WI38 (cell line): ENCODE results near the gene CDCP1.
A peak's percentile ranks its signal among the peaks of the same experiment; 100 is the strongest.

ENCODE experiments used
- H3K4me3 ChIP-seq: 2 replicates; pipeline ENCODE4 v1.5.1; 2011; ENCODE audit warnings: low read depth, mild to moderate bottlenecking, control low read depth, low read length
- TF ChIP-seq, protein P1 (sequence below): IDR thresholded peaks from 2 replicates; pipeline ENCODE4 v1.5.1; 2012; ENCODE audit warnings: low read depth, mild to moderate bottlenecking, control low read depth, low read length

The CDCP1 gene

DNA sequence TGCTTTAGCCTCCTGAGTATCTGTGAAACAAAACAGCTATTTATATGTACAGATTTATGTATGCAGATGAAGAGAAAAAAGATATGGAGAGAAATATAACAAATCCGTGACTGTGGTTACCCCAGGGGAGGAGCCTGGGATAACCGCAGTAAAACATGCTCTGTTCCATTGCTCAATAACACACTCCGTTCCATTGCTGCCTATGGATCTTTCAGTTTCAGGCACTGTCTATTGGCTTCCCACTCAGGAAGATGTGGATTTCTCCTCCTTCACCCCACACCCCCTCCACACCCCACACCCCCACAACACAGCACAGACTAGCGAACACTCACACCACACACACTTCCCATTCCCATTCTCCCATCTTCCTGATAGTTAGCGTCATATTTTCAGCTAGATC lies 47.9 kb downstream of the CDCP1 start:
- H3K4me3 ChIP-seq, result no peak overlapping the region
- TF ChIP-seq, protein P1, sequence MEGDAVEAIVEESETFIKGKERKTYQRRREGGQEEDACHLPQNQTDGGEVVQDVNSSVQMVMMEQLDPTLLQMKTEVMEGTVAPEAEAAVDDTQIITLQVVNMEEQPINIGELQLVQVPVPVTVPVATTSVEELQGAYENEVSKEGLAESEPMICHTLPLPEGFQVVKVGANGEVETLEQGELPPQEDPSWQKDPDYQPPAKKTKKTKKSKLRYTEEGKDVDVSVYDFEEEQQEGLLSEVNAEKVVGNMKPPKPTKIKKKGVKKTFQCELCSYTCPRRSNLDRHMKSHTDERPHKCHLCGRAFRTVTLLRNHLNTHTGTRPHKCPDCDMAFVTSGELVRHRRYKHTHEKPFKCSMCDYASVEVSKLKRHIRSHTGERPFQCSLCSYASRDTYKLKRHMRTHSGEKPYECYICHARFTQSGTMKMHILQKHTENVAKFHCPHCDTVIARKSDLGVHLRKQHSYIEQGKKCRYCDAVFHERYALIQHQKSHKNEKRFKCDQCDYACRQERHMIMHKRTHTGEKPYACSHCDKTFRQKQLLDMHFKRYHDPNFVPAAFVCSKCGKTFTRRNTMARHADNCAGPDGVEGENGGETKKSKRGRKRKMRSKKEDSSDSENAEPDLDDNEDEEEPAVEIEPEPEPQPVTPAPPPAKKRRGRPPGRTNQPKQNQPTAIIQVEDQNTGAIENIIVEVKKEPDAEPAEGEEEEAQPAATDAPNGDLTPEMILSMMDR, result no peak

DNA sequence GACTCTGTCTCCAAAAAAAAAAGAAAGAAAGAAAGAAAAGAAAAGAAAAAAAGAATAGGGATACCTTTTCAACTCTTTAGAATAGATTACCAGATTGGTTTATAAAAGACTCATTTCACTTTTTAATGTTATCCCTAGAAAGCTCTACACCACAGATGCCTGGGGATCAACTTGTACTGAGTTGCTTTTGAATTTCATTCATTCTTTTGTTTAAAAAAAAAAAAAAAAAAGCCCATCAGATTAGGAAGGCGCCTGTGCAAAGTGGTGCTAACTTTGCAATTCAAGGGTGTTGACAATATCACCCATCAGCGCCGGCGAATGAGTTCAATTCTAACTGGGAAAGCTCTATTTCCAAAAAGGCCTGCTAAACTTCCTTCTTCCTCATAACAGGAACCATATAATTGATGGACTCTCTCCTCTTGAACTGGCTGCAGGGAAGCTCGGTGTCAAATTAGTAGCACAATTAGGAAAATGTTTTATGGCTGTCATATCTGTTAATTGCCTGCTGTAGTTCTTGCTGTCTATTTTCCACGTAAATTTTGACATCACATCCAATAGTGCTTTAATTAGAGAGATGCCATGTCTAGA lies 48.8 kb downstream of the CDCP1 start:
- TF ChIP-seq, protein P1, result no peak
- H3K4me3 ChIP-seq, result no peak overlapping the region

DNA sequence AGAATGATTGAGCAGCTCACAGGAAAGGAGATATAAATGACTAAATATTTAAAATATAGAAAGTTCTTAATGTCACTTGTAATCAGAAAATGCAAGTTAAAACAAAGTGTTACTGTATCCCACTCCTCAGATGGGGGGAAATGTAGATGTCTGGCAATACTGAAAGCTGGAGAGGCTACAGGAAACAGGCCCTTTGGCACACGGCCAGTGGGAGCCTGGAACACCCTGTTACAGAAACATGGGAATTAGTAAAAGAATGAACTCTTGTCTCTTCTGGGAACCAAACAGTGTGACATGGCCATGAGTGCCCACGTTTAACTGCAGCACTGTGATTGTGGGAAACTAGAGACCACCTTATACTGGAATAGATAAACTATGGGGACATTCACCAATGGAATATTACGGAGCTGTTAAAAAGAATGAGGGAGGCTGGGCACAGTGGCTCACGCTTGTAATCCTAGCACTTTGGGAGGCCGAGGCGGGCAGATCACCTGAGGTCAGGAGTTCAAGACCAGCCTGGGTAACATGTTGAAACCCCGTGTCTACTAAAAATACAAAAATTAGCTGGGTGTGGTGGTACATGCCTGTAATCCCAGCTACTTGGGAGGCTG lies 50.2 kb downstream of the CDCP1 start:
- no peak overlapping the region for H3K4me3 ChIP-seq
- TF ChIP-seq, protein P1, result no peak

DNA sequence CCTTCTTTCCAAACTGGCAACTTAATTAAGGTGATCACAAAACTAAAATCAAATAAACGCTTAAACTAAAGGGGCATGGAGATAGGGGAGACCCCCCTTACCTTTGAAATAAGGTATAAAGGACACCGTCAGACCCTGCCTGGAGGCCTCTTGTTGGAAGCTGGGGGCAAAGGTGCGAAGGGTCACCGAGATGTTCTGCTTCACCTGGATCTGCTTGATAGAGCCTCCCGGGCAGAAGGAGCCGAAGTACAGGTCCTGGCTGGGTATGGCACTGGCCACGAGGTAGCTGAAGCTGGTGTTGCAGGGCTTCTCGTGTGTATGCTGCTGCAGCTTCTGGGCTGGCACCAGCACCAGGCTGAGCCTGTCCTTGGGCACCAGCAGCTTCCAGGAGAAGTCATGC lies 53.0 kb downstream of the CDCP1 start:
- peak overlapping the region; percentile 37 for H3K4me3 ChIP-seq
- TF ChIP-seq, protein P1, result no peak

DNA sequence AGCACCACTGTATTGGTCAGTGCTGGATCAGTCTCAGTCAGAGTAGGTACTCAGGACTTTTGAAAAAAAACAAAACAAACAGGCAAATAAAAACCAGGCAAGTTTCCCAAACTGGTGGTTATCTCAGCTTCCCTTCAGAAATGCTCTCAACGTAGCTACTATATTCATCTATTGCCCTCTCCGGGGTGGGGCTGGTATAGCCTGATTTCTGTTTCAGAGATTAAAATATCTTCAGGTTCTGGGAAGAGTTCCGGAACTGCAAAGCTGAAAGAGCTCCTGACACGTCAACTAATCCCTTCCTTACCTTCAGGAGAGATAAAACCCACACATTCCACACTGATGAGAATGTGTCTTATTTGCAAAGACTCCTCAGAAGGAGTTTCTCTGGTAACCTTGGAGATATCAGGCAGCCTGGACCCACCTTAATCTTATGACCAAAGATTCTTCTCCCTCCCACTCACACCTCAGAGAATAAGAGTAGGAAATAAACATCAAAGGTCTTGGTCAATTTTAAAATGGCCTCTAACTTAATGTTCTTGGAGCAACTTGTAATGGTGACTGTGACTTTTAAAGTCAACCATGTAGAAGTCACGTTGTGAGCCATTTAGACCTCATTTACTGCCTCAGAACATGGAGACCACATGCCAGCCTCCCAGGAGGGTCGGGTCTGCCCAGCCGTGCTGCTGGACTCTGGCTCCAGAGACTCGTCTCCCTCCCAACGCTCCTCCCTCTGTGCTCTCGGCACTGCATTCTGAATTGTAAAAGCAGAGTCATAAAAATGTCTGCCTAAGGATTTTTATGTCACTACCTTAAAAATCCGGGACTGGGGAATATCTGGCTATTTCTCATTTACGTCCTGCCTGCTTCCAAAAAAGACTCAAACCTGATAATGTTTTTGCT lies 53.8 kb downstream of the CDCP1 start:
- peak overlapping the region; percentile 37 for H3K4me3 ChIP-seq
- TF ChIP-seq, protein P1, result no peak

GRCh38 chr3:45090855-45091254 lies 55.3 kb downstream of the CDCP1 start:
- H3K4me3 ChIP-seq, result no peak overlapping the region
- TF ChIP-seq, protein P1, result no peak
